ENCODE measurements around the gene CFAP210. TPM values are rescaled to one million over a fixed set of nuclear protein-coding genes. Genes with fewer than 3 reads are reported as not detected.

CFAP210 gene
- total RNA-seq, 1 experiment from 2014 or later: 0.20 TPM

DNA sequence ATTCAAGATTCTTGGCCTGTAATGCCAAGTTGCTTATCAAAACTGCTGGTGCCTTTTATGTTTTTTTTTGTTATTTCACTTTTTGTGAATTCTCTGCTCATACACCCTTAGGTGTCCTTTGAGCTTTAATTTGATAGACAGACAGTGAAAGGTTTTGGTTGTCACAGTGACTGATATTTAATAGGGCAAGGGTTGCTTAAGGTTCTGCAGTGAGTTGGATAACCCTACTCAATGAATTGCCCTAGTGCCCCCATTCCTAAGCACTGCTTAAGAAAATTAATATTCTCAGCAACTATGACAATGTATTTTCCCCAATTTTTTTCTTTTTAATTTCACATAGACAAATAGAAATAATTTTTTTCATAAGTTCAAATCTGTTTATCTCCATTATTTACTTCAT, 94.6 kb downstream of the CFAP210 start:
- ChIA-PET CTCF (no interaction called here), POLR2A (interaction anchor here (0.6 kb wide), 1 partner anchor 331 kb away, joined by 3 read pairs; no protein-coding TSS in a partner anchor)
- Mint-ChIP-seq H3K4me3 (no peak overlapping the region), H3K27ac (no peak overlapping the region), H3K36me3 (peaks cover 8% of the 10 kb centered on the region), H3K4me1 (no peaks in the 10 kb centered on the region), H3K27me3 (ENCODE audit: low read depth) (no peaks in the 10 kb centered on the region), H3K9me3 (no peaks in the 10 kb centered on the region)
- TF ChIP-seq PRRX2 (CRISPR knock-in tag; IDR thresholded peaks at IDR 0.05) (no peak), ESRRA (CRISPR knock-in tag; IDR thresholded peaks at IDR 0.05; ENCODE audit: borderline replicate concordance) (no peak), KAT7 (CRISPR knock-in tag; IDR thresholded peaks at IDR 0.05; ENCODE audit: borderline replicate concordance) (no peak), ZNF138 (CRISPR knock-in tag; conservative IDR thresholded peaks at IDR 0.05) (no peak), FOXJ3 (CRISPR knock-in tag; IDR thresholded peaks at IDR 0.05; ENCODE audit: borderline replicate concordance) (no peak), CREB1 (CRISPR knock-in tag; IDR thresholded peaks at IDR 0.05) (no peak), MYBL2 (CRISPR knock-in tag; IDR thresholded peaks at IDR 0.05) (no peak), IRF2 (CRISPR knock-in tag; IDR thresholded peaks at IDR 0.05; ENCODE audit: borderline replicate concordance, low read depth) (no peak), NR1H2 (CRISPR knock-in tag; IDR thresholded peaks at IDR 0.05) (no peak)
- TF ChIP-seq, protein P1, sequence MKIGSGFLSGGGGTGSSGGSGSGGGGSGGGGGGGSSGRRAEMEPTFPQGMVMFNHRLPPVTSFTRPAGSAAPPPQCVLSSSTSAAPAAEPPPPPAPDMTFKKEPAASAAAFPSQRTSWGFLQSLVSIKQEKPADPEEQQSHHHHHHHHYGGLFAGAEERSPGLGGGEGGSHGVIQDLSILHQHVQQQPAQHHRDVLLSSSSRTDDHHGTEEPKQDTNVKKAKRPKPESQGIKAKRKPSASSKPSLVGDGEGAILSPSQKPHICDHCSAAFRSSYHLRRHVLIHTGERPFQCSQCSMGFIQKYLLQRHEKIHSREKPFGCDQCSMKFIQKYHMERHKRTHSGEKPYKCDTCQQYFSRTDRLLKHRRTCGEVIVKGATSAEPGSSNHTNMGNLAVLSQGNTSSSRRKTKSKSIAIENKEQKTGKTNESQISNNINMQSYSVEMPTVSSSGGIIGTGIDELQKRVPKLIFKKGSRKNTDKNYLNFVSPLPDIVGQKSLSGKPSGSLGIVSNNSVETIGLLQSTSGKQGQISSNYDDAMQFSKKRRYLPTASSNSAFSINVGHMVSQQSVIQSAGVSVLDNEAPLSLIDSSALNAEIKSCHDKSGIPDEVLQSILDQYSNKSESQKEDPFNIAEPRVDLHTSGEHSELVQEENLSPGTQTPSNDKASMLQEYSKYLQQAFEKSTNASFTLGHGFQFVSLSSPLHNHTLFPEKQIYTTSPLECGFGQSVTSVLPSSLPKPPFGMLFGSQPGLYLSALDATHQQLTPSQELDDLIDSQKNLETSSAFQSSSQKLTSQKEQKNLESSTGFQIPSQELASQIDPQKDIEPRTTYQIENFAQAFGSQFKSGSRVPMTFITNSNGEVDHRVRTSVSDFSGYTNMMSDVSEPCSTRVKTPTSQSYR (CRISPR knock-in tag; IDR thresholded peaks at IDR 0.05): no peak
- TF ChIP-seq, protein P2, sequence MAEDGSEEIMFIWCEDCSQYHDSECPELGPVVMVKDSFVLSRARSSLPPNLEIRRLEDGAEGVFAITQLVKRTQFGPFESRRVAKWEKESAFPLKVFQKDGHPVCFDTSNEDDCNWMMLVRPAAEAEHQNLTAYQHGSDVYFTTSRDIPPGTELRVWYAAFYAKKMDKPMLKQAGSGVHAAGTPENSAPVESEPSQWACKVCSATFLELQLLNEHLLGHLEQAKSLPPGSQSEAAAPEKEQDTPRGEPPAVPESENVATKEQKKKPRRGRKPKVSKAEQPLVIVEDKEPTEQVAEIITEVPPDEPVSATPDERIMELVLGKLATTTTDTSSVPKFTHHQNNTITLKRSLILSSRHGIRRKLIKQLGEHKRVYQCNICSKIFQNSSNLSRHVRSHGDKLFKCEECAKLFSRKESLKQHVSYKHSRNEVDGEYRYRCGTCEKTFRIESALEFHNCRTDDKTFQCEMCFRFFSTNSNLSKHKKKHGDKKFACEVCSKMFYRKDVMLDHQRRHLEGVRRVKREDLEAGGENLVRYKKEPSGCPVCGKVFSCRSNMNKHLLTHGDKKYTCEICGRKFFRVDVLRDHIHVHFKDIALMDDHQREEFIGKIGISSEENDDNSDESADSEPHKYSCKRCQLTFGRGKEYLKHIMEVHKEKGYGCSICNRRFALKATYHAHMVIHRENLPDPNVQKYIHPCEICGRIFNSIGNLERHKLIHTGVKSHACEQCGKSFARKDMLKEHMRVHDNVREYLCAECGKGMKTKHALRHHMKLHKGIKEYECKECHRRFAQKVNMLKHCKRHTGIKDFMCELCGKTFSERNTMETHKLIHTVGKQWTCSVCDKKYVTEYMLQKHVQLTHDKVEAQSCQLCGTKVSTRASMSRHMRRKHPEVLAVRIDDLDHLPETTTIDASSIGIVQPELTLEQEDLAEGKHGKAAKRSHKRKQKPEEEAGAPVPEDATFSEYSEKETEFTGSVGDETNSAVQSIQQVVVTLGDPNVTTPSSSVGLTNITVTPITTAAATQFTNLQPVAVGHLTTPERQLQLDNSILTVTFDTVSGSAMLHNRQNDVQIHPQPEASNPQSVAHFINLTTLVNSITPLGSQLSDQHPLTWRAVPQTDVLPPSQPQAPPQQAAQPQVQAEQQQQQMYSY (CRISPR knock-in tag; IDR thresholded peaks at IDR 0.05): no peak
- DNase-seq (ENCODE audit: low spot score) (no peak), ATAC-seq (no peak)

DNA sequence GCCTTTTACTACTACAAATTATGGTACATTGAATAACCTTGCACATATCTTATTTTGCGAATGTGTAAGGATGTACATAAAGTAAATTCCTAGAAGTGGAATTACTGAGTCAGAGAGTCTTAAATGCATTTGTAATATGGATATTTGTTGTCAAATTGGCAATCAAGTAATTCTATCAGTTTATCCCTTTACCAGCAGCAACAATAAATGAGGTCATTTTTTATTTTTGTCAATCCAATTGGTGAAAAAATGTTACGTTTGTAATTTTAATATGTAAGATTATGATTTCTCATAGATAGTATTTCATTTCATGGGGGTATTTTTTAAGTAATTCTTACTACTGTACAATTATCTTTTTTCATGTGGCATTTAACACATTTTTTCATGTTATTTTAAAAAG, 95.2 kb downstream of the CFAP210 start:
- no peaks in the 10 kb centered on the region for H3K4me1 Mint-ChIP-seq
- no peak overlapping the region for H3K27ac Mint-ChIP-seq
- DNase-seq (ENCODE audit: low spot score) (no peak), ATAC-seq (no peak)
- peaks cover 2% of the 10 kb centered on the region; the same call in 1 of the 2 replicates for H3K36me3 Mint-ChIP-seq
- TF ChIP-seq TEAD4 (CRISPR knock-in tag; IDR thresholded peaks at IDR 0.05): no peak
- TF ChIP-seq NFATC4 (CRISPR knock-in tag; IDR thresholded peaks at IDR 0.05): no peak
- no peak for TF ChIP-seq PRRX2 (CRISPR knock-in tag; IDR thresholded peaks at IDR 0.05)
- no peak for TF ChIP-seq JUN (CRISPR knock-in tag; IDR thresholded peaks at IDR 0.05)
- TF ChIP-seq, protein P3, sequence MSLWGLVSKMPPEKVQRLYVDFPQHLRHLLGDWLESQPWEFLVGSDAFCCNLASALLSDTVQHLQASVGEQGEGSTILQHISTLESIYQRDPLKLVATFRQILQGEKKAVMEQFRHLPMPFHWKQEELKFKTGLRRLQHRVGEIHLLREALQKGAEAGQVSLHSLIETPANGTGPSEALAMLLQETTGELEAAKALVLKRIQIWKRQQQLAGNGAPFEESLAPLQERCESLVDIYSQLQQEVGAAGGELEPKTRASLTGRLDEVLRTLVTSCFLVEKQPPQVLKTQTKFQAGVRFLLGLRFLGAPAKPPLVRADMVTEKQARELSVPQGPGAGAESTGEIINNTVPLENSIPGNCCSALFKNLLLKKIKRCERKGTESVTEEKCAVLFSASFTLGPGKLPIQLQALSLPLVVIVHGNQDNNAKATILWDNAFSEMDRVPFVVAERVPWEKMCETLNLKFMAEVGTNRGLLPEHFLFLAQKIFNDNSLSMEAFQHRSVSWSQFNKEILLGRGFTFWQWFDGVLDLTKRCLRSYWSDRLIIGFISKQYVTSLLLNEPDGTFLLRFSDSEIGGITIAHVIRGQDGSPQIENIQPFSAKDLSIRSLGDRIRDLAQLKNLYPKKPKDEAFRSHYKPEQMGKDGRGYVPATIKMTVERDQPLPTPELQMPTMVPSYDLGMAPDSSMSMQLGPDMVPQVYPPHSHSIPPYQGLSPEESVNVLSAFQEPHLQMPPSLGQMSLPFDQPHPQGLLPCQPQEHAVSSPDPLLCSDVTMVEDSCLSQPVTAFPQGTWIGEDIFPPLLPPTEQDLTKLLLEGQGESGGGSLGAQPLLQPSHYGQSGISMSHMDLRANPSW (CRISPR knock-in tag; conservative IDR thresholded peaks at IDR 0.05; ENCODE audit: low read depth): no peak
- TF ChIP-seq, protein P4, sequence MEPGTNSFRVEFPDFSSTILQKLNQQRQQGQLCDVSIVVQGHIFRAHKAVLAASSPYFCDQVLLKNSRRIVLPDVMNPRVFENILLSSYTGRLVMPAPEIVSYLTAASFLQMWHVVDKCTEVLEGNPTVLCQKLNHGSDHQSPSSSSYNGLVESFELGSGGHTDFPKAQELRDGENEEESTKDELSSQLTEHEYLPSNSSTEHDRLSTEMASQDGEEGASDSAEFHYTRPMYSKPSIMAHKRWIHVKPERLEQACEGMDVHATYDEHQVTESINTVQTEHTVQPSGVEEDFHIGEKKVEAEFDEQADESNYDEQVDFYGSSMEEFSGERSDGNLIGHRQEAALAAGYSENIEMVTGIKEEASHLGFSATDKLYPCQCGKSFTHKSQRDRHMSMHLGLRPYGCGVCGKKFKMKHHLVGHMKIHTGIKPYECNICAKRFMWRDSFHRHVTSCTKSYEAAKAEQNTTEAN (CRISPR knock-in tag; IDR thresholded peaks at IDR 0.05): no peak
- no peak for TF ChIP-seq TEAD1 (CRISPR knock-in tag; IDR thresholded peaks at IDR 0.05)
- no peak for TF ChIP-seq OVOL2 (CRISPR knock-in tag; IDR thresholded peaks at IDR 0.05; ENCODE audit: borderline replicate concordance)
- TF ChIP-seq ZNF317 (CRISPR knock-in tag; IDR thresholded peaks at IDR 0.05; ENCODE audit: borderline replicate concordance, low read depth): no peak
- TF ChIP-seq, protein P5, sequence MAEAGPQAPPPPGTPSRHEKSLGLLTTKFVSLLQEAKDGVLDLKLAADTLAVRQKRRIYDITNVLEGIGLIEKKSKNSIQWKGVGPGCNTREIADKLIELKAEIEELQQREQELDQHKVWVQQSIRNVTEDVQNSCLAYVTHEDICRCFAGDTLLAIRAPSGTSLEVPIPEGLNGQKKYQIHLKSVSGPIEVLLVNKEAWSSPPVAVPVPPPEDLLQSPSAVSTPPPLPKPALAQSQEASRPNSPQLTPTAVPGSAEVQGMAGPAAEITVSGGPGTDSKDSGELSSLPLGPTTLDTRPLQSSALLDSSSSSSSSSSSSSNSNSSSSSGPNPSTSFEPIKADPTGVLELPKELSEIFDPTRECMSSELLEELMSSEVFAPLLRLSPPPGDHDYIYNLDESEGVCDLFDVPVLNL (CRISPR knock-in tag; IDR thresholded peaks at IDR 0.05; ENCODE audit: borderline replicate concordance, low read depth): no peak
- TF ChIP-seq, protein P2 (CRISPR knock-in tag; IDR thresholded peaks at IDR 0.05): no peak
- H3K27me3 Mint-ChIP-seq (ENCODE audit: low read depth): no peaks in the 10 kb centered on the region
- H3K4me3 Mint-ChIP-seq: no peak overlapping the region
- ChIA-PET CTCF (no interaction called here), POLR2A (interaction anchor here (0.6 kb wide), 1 partner anchor 332 kb away, joined by 3 read pairs; no protein-coding TSS in a partner anchor)
- H3K9me3 Mint-ChIP-seq: no peaks in the 10 kb centered on the region
